Neural cell (in vitro differentiated cells): ENCODE measurements around the gene ALDH5A1.

Source experiments
- EP300 ChIP-seq: fragments of 450-650 bp; conservative IDR thresholded peaks from 2 replicates; pipeline ENCODE4 v1.6.1; 2014; ENCODE audit warnings: antibody characterized with exemption, mild to moderate bottlenecking, moderate library complexity; ENCODE audit not compliant: poor library complexity, severe bottlenecking
- POLR2AphosphoS5 ChIP-seq: IDR thresholded peaks from 2 replicates; pipeline ENCODE4 v1.6.1; 2012
- SMC3 ChIP-seq: fragments of 450-650 bp; conservative IDR thresholded peaks from 2 replicates; pipeline ENCODE4 v1.6.1; 2014; ENCODE audit warnings: antibody characterized with exemption, mild to moderate bottlenecking, moderate library complexity; ENCODE audit not compliant: poor library complexity
- TAF1 ChIP-seq: IDR thresholded peaks from 2 replicates; pipeline ENCODE4 v1.6.1; 2012; ENCODE audit warnings: low read depth
- TF ChIP-seq, protein P1 (sequence below): IDR thresholded peaks from 2 replicates; pipeline ENCODE4 v1.6.1; 2012; ENCODE audit warnings: borderline replicate concordance
- TF ChIP-seq, protein P2 (sequence below): fragments of 450-650 bp; IDR thresholded peaks from 2 replicates; pipeline ENCODE4 v1.5.1; 2014; ENCODE audit warnings: antibody characterized with exemption, mild to moderate bottlenecking, moderate library complexity; ENCODE audit not compliant: poor library complexity, severe bottlenecking

DNA sequence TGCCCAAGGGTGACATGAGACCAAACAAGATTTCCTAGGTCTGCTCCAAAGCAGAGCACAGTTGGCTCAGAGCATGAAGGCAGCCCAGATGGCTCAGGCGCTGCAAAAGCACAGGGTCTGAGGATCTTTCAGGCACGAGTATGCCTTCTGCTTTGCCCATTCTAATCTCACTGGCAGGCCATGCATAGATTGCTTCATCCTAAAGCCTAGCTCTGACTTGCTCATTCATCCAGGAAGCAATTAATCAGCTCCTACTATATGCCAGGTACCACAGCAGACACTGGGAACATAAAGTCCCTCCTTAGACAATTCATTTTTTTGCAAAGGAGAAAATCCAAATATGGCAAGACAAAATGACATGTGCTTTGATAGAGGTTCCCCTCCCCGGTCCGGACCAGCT is 36.6 kb upstream of the ALDH5A1 start:
- TF ChIP-seq, protein P1, sequence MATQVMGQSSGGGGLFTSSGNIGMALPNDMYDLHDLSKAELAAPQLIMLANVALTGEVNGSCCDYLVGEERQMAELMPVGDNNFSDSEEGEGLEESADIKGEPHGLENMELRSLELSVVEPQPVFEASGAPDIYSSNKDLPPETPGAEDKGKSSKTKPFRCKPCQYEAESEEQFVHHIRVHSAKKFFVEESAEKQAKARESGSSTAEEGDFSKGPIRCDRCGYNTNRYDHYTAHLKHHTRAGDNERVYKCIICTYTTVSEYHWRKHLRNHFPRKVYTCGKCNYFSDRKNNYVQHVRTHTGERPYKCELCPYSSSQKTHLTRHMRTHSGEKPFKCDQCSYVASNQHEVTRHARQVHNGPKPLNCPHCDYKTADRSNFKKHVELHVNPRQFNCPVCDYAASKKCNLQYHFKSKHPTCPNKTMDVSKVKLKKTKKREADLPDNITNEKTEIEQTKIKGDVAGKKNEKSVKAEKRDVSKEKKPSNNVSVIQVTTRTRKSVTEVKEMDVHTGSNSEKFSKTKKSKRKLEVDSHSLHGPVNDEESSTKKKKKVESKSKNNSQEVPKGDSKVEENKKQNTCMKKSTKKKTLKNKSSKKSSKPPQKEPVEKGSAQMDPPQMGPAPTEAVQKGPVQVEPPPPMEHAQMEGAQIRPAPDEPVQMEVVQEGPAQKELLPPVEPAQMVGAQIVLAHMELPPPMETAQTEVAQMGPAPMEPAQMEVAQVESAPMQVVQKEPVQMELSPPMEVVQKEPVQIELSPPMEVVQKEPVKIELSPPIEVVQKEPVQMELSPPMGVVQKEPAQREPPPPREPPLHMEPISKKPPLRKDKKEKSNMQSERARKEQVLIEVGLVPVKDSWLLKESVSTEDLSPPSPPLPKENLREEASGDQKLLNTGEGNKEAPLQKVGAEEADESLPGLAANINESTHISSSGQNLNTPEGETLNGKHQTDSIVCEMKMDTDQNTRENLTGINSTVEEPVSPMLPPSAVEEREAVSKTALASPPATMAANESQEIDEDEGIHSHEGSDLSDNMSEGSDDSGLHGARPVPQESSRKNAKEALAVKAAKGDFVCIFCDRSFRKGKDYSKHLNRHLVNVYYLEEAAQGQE: no peak
- TF ChIP-seq, protein P2, sequence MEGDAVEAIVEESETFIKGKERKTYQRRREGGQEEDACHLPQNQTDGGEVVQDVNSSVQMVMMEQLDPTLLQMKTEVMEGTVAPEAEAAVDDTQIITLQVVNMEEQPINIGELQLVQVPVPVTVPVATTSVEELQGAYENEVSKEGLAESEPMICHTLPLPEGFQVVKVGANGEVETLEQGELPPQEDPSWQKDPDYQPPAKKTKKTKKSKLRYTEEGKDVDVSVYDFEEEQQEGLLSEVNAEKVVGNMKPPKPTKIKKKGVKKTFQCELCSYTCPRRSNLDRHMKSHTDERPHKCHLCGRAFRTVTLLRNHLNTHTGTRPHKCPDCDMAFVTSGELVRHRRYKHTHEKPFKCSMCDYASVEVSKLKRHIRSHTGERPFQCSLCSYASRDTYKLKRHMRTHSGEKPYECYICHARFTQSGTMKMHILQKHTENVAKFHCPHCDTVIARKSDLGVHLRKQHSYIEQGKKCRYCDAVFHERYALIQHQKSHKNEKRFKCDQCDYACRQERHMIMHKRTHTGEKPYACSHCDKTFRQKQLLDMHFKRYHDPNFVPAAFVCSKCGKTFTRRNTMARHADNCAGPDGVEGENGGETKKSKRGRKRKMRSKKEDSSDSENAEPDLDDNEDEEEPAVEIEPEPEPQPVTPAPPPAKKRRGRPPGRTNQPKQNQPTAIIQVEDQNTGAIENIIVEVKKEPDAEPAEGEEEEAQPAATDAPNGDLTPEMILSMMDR: no peak
- no peak for TF ChIP-seq SMC3
- TF ChIP-seq EP300: no peak
- TF ChIP-seq TAF1: no peak
- TF ChIP-seq POLR2AphosphoS5: no peak
